ENCODE measurements around the gene GCH1. TPM values are rescaled to one million over a fixed set of nuclear protein-coding genes. Genes with fewer than 3 reads are reported as not detected.

Gene GCH1
- polyA plus RNA-seq, 3 donors, result 55.3 to 68.6 (median 63.3) TPM

DNA sequence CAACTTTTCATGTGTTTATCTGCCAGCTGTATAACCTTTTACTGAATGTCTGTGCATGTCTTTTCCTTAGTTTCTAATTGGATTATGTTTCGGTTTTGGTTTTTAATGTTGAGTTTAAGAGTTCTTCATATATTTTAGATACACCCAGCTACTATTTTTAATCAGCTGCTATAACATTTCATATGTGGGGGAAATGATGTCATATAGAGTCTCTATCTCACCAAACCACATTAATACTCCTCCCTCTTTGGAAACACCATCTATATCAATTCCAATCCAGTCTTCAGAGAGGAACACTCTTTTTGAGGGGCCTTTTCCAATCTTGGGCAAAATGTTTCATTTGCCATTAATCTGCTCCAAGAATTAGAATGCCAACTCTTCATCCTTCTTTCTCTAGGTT lies 28.5 kb upstream of the GCH1 start:
- Mint-ChIP-seq H3K27ac (peak overlapping the region in 1 of 7 donors; percentile 52), H3K27me3 (ENCODE audit: low read depth in 3 of 3) (peaks cover 0 to 2% (median 1%) of the 10 kb centered on the region in 3 donors), H3K4me1 (peaks cover 7% of the 10 kb centered on the region), H3K9me3 (no peaks in the 10 kb centered on the region), H3K4me3 (no peak overlapping the region), H3K36me3 (no peaks in the 10 kb centered on the region)
- H3K27ac ChIP-seq (ENCODE audit: low read depth in 1 of 2, low read length in 2 of 2), result no peak overlapping the region
- no peaks in the 10 kb centered on the region for H3K27me3 ChIP-seq (ENCODE audit: control insufficient read depth in 2 of 2, insufficient read depth in 2 of 2, low read length in 2 of 2)
- no peak overlapping the region for H3K4me3 ChIP-seq (replicated peaks in 1 of 3; ENCODE audit: low read depth in 2 of 3, low read length in 3 of 3)
- H4K20me1 ChIP-seq (ENCODE audit: insufficient read depth, low read length), result no peaks in the 10 kb centered on the region
- intact Hi-C loops (cut with micrococcal nuclease), result no loop called here
- no peaks in the 10 kb centered on the region for H3K9me3 ChIP-seq (replicated peaks in 1 of 2; ENCODE audit: control insufficient read depth in 1 of 2, insufficient read depth in 1 of 2, low read length in 2 of 2)
- DNase-seq, result no peak
- H3K36me3 ChIP-seq (replicated peaks in 1 of 2; ENCODE audit: control insufficient read depth in 1 of 2, insufficient read depth in 2 of 2, low read length in 2 of 2), result no peaks in the 10 kb centered on the region
- H3K9ac ChIP-seq (ENCODE audit: insufficient read depth, low read length, poor library complexity, severe bottlenecking), result no peak overlapping the region
- no peaks in the 10 kb centered on the region for H3K4me1 ChIP-seq (ENCODE audit: control insufficient read depth in 1 of 2, insufficient read depth in 2 of 2, low read length in 2 of 2)
- H3K4me2 ChIP-seq (replicated peaks; ENCODE audit: extremely low read depth, low read length, poor library complexity, severe bottlenecking), result no peak overlapping the region
- TF ChIP-seq, protein P1, sequence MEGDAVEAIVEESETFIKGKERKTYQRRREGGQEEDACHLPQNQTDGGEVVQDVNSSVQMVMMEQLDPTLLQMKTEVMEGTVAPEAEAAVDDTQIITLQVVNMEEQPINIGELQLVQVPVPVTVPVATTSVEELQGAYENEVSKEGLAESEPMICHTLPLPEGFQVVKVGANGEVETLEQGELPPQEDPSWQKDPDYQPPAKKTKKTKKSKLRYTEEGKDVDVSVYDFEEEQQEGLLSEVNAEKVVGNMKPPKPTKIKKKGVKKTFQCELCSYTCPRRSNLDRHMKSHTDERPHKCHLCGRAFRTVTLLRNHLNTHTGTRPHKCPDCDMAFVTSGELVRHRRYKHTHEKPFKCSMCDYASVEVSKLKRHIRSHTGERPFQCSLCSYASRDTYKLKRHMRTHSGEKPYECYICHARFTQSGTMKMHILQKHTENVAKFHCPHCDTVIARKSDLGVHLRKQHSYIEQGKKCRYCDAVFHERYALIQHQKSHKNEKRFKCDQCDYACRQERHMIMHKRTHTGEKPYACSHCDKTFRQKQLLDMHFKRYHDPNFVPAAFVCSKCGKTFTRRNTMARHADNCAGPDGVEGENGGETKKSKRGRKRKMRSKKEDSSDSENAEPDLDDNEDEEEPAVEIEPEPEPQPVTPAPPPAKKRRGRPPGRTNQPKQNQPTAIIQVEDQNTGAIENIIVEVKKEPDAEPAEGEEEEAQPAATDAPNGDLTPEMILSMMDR (IDR thresholded peaks at IDR 0.05), result no peak
- WGBS (ENCODE audit: insufficient coverage), result no CpG with 5 or more reads among the region's 1 CpG
- H2AFZ ChIP-seq (ENCODE audit: insufficient read depth, low read depth, low read length, poor library complexity, severe bottlenecking), result no peak overlapping the region
- H3K79me2 ChIP-seq (ENCODE audit: insufficient read depth, low read length), result no peaks in the 10 kb centered on the region

DNA sequence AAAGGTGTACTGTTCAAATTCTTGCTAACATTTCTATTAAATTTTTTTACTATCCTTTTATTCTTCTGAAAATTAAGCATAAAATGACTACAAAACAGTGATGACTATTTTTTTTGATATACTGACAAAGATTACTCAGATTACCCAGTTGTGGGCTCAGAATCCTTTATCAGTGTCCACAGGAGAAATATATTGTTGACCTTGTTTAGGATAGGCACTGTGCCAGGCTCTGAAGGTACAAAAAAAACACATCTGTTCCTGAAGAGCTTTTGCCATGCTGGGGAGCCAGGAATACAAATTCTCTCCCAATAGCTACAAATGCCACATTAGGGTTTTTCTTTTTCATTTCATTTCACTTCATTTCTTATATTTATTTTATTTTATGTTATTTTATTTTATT lies 26.9 kb upstream of the GCH1 start:
- DNase-seq, result no peak
- peaks cover 0 to 4% (median 2%) of the 10 kb centered on the region in 3 donors for H3K27me3 Mint-ChIP-seq (ENCODE audit: low read depth in 3 of 3)
- Histone ChIP-seq H4K20me1 (ENCODE audit: insufficient read depth, low read length) (no peaks in the 10 kb centered on the region), H3K4me2 (replicated peaks; ENCODE audit: extremely low read depth, low read length, poor library complexity, severe bottlenecking) (no peak overlapping the region), H3K9me3 (replicated peaks in 1 of 2; ENCODE audit: control insufficient read depth in 1 of 2, insufficient read depth in 1 of 2, low read length in 2 of 2) (no peaks in the 10 kb centered on the region), H2AFZ (ENCODE audit: insufficient read depth, low read depth, low read length, poor library complexity, severe bottlenecking) (no peak overlapping the region), H3K27ac (ENCODE audit: low read depth in 1 of 2, low read length in 2 of 2) (no peak overlapping the region), H3K79me2 (ENCODE audit: insufficient read depth, low read length) (no peaks in the 10 kb centered on the region), H3K4me1 (ENCODE audit: control insufficient read depth in 1 of 2, insufficient read depth in 2 of 2, low read length in 2 of 2) (no peaks in the 10 kb centered on the region), H3K36me3 (replicated peaks in 1 of 2; ENCODE audit: control insufficient read depth in 1 of 2, insufficient read depth in 2 of 2, low read length in 2 of 2) (no peaks in the 10 kb centered on the region), H3K27me3 (ENCODE audit: control insufficient read depth in 2 of 2, insufficient read depth in 2 of 2, low read length in 2 of 2) (no peaks in the 10 kb centered on the region), H3K4me3 (replicated peaks in 1 of 3; ENCODE audit: low read depth in 2 of 3, low read length in 3 of 3) (no peak overlapping the region), H3K9ac (ENCODE audit: insufficient read depth, low read length, poor library complexity, severe bottlenecking) (no peak overlapping the region)
- H3K4me3 Mint-ChIP-seq, result no peak overlapping the region
- TF ChIP-seq, protein P1 (IDR thresholded peaks at IDR 0.05), result no peak
- no peaks in the 10 kb centered on the region for H3K9me3 Mint-ChIP-seq
- intact Hi-C loops (cut with micrococcal nuclease), result no loop called here
- H3K27ac Mint-ChIP-seq, result no peak overlapping the region
- no peaks in the 10 kb centered on the region for H3K36me3 Mint-ChIP-seq
- H3K4me1 Mint-ChIP-seq, result peaks cover 7% of the 10 kb centered on the region
